Astrocyte (in vitro differentiated cells and primary cell): ENCODE measurements around the gene RUVBL2.

Source experiments
- EZH2 ChIP-seq: IDR thresholded peaks from 2 replicates; pipeline ENCODE4 v1.6.1; 2012; ENCODE audit warnings: mild to moderate bottlenecking, low read length, inconsistent platforms; ENCODE audit not compliant: insufficient read depth
- TF ChIP-seq, protein P1 (sequence below): IDR thresholded peaks from 2 replicates; pipeline ENCODE4 v1.5.1; 2011; ENCODE audit warnings: low read depth, mild to moderate bottlenecking, inconsistent platforms, low read length, moderate library complexity; ENCODE audit not compliant: insufficient read depth

DNA sequence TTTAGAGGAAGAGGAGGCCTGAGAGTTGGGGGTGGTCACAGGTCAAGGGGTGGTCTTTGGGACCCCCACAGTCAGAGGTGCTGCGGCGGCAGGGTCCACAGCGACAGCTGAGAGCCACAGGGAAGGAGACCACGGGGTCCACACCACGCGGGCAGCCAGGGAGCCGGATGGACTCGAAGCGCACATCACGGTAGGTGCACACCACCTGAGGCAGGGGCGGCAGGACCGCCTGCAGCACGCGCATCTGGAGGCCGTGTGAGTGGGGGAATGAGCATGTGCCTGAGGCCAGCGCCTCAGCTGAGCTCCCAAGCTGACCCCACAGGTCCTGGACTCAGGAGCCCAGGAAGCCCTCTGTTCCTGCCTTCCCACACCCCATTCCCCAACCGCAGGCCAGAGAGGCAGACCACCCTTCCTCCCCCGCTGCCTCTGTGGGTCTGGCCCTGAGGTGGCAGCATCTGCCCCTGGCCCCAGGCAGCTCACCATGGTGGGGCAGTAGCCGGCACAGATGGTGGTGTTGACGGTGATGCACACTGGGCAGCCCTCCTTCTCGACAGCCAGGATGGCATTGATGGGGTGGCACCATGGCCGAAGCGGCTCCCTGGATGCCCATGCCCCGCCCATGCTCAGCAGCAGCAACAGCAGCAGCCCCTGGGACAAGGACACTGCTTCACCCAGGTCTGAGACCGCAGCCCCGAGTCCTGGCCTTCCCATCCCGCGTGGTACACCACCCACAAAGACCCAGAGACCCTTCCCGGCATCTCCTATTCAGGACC lies 22.6 kb downstream of the RUVBL2 start:
- TF ChIP-seq, protein P1, sequence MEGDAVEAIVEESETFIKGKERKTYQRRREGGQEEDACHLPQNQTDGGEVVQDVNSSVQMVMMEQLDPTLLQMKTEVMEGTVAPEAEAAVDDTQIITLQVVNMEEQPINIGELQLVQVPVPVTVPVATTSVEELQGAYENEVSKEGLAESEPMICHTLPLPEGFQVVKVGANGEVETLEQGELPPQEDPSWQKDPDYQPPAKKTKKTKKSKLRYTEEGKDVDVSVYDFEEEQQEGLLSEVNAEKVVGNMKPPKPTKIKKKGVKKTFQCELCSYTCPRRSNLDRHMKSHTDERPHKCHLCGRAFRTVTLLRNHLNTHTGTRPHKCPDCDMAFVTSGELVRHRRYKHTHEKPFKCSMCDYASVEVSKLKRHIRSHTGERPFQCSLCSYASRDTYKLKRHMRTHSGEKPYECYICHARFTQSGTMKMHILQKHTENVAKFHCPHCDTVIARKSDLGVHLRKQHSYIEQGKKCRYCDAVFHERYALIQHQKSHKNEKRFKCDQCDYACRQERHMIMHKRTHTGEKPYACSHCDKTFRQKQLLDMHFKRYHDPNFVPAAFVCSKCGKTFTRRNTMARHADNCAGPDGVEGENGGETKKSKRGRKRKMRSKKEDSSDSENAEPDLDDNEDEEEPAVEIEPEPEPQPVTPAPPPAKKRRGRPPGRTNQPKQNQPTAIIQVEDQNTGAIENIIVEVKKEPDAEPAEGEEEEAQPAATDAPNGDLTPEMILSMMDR = no peak
- TF ChIP-seq EZH2 = no peak
